Stimulated activated CD4-positive, alpha-beta T cell treated with anti-CD3 and anti-CD28 coated beads, Interleukin-15, amount 100 ng/mL, for 48 hours (primary cell): Measurements from ENCODE around the gene UTRN.
A peak's percentile ranks its signal among the peaks of the same experiment; 100 is the strongest.

Experiments used
- DNase-seq, 2 donors: peaks; one replicate each; pipeline ENCODE4 v3.0.0-alpha.2; 2020; ENCODE audit warnings: low read depth in 2 of 2

Gene UTRN

DNA sequence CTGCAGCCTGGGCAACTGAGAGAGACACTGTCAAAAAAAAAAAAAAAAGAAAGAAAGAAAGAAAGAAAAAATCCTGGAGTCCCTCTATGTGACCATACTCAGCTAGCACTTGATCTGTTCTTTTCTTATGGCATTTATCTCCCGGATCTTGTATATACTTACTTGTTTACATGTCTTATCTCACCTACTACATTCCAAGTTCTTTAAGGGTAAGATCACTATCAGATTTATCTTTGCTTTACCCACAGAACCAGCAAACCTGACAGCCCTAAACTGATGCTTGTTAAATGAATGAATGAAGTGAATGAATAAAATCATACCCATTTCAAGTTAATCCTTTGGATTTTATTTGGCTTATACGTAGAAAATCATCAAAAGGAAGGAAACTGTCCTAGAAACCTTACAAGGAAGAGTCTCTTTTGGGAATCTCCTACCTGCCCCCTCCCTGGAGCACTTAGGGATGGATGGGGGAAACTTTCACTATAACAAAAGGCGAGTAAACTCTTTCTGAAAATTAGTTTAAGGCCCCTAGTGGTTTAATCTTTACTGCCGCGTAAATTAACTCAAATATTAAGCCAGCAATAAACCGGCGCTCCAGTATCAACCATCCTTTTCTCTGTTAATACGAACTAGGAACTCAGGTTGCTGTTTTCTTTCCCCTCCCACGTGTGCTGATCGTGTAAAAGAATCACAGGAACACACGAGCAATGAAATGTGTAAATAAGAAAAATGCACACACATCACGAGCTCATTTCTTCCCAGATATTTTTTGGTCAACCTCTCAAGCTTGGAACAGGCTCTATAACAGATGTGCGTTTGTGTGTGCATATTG is 1.3 kb upstream of the UTRN start:
- DNase-seq, result no peak

GRCh38 chr6:144284478-144284782 is 705 bp upstream of the UTRN start:
- no peak for DNase-seq

- no peak for DNase-seq
These were observed 338 bp downstream of the UTRN start for GRCh38 chr6:144285548-144285797.

- no peak for DNase-seq
These were observed 815 bp downstream of the UTRN start for GRCh38 chr6:144285798-144286502.

DNA sequence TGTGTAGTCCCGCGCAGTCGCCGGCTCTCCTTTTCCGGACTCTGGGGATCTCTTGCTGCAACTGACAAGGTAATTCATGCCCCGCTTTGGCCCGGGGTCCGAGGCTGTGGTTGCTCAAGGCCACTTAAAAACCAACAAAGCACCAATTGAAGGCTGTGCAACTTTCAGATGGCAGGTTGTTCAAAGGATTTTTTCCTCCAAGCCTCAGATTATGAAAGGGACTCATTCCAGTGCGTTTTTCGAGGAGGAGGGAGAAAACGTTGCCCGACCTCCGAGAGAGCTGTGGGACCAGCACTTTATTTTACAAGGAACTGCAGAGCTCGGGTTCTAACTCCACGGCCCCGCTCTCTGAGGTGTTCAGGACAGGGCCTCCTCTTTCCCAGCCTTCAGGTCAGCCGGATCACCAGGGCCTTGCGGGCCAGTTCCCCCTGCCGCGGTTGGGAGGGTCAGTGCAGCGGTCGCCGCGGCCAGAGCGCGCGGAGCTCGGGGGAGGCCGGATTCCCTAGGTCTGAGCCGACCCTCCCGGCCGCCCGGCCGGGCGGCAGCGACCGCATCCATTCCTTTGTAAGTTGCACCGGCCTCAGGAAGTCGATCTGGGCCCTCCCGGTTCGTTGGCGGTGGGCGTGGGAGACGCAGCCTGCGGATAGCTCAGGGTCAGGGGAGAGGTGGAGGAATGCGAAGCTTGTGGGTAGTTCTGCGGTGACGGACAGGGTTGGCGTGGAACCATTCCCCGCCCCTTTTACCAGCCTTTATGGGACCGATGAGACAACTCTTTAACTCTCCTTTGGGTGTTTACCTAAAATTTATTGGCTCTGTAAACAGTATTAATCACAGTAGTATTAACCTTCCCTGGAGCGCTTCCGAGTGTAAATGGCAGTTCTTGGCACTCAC is 1.6 kb downstream of the UTRN start:
- peak in 1 of 2 donors; percentile 9 for DNase-seq

- no peak for DNase-seq
These were observed 3.9 kb downstream of the UTRN start for GRCh38 chr6:144289006-144289405.

DNA sequence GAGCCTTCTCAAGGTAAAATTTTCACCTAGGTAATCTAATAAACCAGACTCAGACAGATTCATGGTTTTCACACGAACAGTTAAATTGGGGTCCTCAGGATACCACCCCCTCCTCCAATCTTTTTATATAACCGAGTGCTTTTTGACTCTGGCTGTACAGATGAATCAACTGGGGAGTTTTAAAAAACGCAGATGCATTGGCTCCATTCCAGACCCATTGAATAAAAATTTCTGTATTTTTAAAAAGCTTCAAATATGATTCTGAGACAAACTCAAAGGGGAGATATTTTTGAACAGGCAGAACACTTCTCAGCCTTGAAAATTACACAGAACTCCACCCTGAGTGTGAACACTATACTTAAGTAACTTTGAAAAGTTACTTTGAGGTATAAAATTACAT is 7.2 kb downstream of the UTRN start:
- no peak for DNase-seq

GRCh38 chr6:144294016-144294415 is 8.9 kb downstream of the UTRN start:
- no peak for DNase-seq

DNA sequence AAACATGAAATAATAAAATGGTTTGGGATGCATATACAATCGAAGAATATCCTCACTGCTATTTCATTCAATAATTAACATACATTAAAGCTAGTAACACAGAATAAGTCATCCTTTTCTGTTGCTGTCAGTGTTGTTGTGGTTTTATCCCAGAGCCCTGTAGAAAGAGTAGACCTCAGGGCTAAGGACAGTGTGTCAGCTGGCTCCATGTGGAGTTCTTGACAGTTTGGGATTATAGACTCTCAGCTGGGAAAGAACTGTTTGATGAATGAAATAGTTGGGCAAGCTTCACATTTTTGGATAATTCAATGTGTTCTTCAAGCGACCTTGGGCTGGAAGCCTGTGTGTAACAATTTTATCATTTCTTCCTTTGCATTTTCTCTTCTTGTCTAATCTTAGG is 10.1 kb downstream of the UTRN start:
- no peak for DNase-seq

DNA sequence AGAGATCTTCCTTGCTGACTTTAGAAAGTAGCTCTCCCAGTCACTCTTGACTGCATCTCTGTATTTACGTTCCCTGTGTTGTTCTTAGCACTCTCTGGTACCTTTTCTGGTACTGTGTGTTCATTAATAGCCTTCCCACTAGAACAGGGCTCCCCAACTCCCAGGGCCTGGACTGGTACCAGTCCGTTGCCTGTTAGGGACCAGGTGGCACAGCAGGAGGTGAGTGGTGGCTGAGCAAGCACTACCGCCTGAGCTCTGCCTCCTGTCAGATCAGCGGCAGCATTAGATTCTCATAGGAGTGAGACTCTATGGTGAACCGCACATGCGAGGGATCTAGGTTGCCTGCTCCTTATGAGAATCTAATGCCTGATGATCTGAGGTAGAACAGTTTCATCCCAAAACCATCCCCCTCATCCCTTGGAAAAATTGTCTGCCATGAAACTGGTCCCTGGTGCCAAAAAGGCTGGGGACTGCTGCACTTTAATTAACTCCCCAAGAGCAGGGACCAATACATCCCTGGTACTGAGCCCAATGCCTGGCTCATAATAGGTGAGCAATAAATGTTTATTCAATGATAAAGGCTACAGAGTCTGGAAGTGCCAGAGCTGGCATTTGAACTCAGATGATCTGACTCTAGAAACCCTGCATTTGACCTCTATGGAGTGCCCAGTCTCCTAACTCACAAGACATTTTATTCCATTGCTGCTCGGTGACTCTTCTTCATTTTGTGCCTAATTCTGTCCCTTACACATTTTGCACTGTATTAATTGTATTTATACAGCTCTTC is 11.0 kb downstream of the UTRN start:
- DNase-seq, result no peak

DNA sequence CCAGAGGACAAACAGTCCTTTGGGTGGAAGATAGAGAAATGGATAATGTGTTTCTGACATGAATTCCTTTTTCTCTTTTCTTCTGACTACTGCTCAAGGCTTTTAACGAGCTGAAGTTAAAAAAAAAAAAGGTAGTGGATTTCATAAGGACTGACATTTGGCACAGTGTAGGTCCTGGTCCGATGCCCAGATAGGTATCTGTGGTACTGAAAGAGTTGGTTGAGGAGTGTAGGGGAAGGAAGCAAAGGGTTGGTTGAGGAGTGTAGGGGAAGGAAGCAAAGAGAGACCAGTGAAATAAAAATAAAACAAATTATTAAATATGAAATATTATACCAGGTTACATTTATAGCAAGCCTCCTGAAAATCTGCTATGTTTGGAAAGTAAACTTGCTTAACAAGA is 11.8 kb downstream of the UTRN start:
- no peak for DNase-seq

GRCh38 chr6:144297511-144298100 is 12.5 kb downstream of the UTRN start:
- no peak for DNase-seq

DNA sequence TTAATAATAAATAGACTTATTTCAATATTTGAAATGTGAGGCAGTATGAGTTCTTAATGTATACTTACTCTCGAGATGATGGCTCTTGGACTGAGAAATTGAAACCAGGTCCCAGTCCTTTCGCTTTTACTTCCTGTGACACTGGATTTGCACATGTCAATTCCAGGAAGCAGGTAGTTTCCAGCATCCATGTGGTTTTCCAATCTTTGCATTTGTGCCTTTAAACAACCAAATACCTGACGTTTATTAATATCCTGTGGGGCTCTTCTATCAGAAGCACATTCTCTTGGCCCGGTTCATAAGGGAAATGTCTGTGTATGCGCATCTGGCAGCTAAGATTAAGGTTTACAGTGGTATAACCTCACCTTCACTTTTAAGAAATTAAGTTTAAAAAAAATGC is 13.1 kb downstream of the UTRN start:
- DNase-seq, result no peak

DNA sequence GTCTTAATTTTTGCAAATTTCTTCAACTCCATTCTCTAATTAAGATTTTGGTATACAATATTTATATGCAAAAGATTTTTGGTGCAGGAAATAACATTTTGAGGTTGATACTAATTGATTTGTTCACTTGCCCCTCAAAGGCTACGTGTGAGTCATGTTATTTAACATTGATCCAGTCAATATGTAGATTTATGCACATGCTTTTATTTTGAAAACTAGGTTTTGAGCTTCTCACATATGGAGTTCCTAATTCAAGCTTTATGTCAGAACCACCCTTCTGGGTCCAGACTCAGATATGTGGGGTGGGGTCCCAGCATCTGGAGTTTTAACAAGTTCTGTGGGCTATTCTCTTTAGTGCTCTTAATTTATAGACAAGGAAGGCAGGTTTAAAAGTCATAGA is 13.8 kb downstream of the UTRN start:
- DNase-seq, result no peak

DNA sequence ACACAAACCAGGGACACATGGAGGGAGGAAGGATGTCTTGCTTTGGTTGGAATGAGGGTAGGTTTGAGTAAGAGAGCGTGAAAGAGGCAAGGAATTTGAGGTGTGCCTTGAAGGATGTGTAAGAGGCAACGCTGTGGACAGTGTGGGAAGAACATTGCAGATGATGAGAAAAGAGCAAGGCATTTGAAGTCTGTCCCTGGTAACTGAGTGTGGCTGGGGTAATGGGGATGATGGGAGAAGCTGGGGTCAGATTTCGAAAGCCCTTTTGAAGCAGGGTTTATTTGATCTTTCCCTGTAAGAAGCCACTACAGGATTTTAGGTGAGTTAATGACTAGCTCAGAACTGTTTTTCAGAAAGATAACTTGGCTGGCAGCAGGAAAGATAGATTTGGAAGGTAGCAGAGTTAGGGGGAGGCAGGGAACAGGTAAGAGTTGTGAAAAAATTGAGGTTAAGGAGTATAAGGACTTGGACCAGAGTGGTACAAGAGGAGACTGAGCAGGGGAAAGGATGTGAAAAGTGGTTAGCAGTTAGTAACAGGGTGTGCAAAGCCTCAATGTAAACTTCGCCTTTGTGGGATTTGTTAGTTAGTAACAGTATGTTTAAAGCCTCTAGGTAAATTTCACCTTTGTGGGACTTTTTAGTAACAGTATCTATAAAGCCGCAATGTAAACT is 17.7 kb downstream of the UTRN start:
- no peak for DNase-seq

GRCh38 chr6:144304223-144304848 is 19.2 kb downstream of the UTRN start:
- no peak for DNase-seq

DNA sequence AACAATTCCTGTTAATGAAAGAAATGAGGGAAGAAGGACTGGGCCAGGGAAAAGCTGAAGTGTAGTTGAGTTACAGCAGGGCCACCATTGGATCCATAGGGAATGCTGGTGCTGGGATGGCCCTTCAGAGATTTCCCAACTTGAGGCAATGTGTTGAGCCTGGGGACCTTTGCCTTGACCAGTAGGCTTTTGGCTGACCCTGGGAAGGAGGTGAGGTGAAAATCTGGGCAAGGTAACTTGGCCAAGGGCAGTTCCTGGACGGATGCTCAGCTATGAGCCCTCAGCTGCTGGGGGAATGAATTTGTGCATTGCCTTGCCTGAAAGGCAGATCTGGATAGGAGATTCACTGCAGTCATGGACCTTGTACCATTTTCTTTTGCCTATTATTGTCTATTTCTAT is 20.4 kb downstream of the UTRN start:
- no peak for DNase-seq

DNA sequence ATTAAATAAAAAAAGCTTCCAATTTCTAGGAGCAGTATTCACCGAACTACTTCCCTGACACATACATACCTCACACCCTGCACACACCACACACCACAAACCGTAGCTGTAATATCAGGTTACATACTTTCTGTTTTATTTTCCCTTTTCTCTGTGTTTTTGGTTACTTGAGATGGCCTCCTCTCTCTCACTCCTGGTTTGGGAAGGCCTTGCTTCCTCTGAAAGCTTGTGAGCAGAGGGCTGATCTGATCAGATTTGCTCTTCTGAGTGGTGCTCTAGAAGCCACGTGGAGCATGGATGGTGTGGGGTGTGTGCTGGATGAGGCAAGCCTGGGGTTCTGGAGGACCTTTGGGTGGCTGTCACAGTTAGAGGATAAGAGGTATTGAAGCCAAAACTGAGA is 20.9 kb downstream of the UTRN start:
- DNase-seq, result no peak

DNA sequence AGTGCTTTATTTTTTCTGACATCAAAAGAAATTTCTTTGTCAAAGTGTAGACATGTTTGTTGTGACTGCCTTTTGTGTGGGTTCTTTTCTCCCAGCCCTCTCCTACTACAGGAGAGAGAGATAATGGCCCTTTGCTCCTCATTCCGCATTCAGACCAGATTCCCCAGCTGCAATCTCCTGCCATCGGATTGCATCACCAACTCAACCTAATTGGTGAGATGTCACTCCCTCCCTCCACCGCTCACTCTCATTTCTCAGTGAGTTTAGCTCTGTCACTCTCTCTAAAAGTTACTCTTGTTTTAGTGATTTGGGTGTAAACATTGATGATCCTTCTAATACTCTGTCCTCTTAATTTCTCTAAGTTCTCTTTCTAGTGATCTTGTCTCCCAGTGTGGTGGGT is 22.7 kb downstream of the UTRN start:
- DNase-seq, result no peak

GRCh38 chr6:144310765-144311164 is 25.6 kb downstream of the UTRN start:
- DNase-seq, result no peak

DNA sequence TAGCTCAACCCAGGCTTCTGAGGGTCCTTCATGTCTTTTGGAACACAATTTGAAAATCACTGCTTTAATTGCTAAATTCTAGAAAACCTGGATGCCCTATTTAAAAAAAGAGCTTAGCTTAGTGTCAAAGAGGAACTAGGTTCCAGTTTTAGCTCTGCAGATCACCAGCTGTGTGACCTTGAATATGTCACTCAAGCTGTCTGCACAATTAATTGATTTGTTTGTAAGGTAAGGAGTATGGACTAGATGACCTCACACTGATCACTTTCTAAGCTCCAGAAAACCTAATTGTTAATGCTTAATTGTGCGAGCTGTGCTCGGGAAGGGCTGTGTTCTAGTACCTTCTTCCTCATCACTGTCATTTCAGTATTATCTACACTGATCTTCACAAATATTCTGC is 26.2 kb downstream of the UTRN start:
- DNase-seq, result no peak
